HG03064 (cell line): ENCODE results near the gene COMT.

Experiments
- ATAC-seq: cut with Tn5 transposase; IDR thresholded peaks from one replicate; pipeline ENCODE4 v1.9.1; 2021; ENCODE audit warnings: low read depth; ENCODE audit not compliant: unreplicated experiment

The COMT gene

GRCh38 chr22:19955241-19956128 lies 13.9 kb downstream of the COMT start:
- ATAC-seq: no peak

- ATAC-seq: no peak
Observed at GRCh38 chr22:19957445-19957844, 15.9 kb downstream of the COMT start.

GRCh38 chr22:19958083-19959042 lies 16.8 kb downstream of the COMT start:
- ATAC-seq: no peak

GRCh38 chr22:19959043-19959586 lies 17.5 kb downstream of the COMT start:
- ATAC-seq: no peak

GRCh38 chr22:19959587-19960490 lies 18.3 kb downstream of the COMT start:
- no peak for ATAC-seq

- ATAC-seq: no peak
Observed at GRCh38 chr22:19960491-19961200, 19.1 kb downstream of the COMT start.

- ATAC-seq: no peak
Observed at GRCh38 chr22:19961201-19961580, 19.6 kb downstream of the COMT start.

- ATAC-seq: no peak
Observed at GRCh38 chr22:19961868-19962245, 20.3 kb downstream of the COMT start.

GRCh38 chr22:19962246-19962908 lies 20.8 kb downstream of the COMT start:
- ATAC-seq: no peak

- ATAC-seq: no peak
Observed at GRCh38 chr22:19962909-19963806, 21.6 kb downstream of the COMT start.

- no peak for ATAC-seq
Observed at GRCh38 chr22:19963863-19964642, 22.5 kb downstream of the COMT start.

GRCh38 chr22:19964701-19965386 lies 23.3 kb downstream of the COMT start:
- no peak for ATAC-seq

- no peak for ATAC-seq
Observed at GRCh38 chr22:19965771-19966709, 24.5 kb downstream of the COMT start.

- no peak for ATAC-seq
Observed at GRCh38 chr22:19966908-19967750, 25.6 kb downstream of the COMT start.
